ENCODE results near the gene FRMD8.
"Not testable (repeated sequence)": the region's sequence is repeated elsewhere in the genome, so short reads cannot be mapped to it uniquely, and the experiment has no call there.

The FRMD8 gene

GRCh38 chr11:65446446-65447277, 60.2 kb downstream of the FRMD8 start:
- no peaks in the 10 kb centered on the region for H3K27me3 ChIP-seq
- peaks cover 56% of the 10 kb centered on the region for H3K36me3 ChIP-seq
- peak overlapping the region; percentile 69 for H3K27ac ChIP-seq
- no peaks in the 10 kb centered on the region for H3K9me3 ChIP-seq
- peaks cover 21 to 22% of the 10 kb centered on the region in 2 experiments for H3K4me1 ChIP-seq (ENCODE audit: control insufficient read depth in 1 of 2, insufficient read depth in 1 of 2, low read depth in 1 of 2, low read length in 1 of 2)
- H3K4me3 ChIP-seq (ENCODE audit: low read depth in 1 of 2, low read length in 1 of 2) = no peak overlapping the region
- TF ChIP-seq CTCF (IDR thresholded peaks at IDR 0.05) = no peak

GRCh38 chr11:65448074-65448417, 61.6 kb downstream of the FRMD8 start:
- peaks cover 42% of the 10 kb centered on the region for H3K36me3 ChIP-seq

GRCh38 chr11:65448418-65449105, 62.1 kb downstream of the FRMD8 start:
- no peak for TF ChIP-seq CTCF (IDR thresholded peaks at IDR 0.05)
- peak overlapping the region; percentile 69 for H3K27ac ChIP-seq
- H3K9me3 ChIP-seq = no peaks in the 10 kb centered on the region
- peaks cover 37% of the 10 kb centered on the region for H3K36me3 ChIP-seq
- H3K4me3 ChIP-seq (ENCODE audit: low read depth in 1 of 2, low read length in 1 of 2) = no peak overlapping the region
- peaks cover 3 to 7% of the 10 kb centered on the region in 2 experiments for H3K4me1 ChIP-seq (ENCODE audit: control insufficient read depth in 1 of 2, insufficient read depth in 1 of 2, low read depth in 1 of 2, low read length in 1 of 2)
- H3K27me3 ChIP-seq = peaks cover 2% of the 10 kb centered on the region

More at GRCh38 chr11:65448074-65448417, 61.6 kb downstream of the FRMD8 start:
- Histone ChIP-seq H3K27me3 (no peaks in the 10 kb centered on the region), H3K27ac (peak overlapping the region; percentile 69), H3K4me3 (ENCODE audit: low read depth in 1 of 2, low read length in 1 of 2) (no peak overlapping the region), H3K4me1 (ENCODE audit: control insufficient read depth in 1 of 2, insufficient read depth in 1 of 2, low read depth in 1 of 2, low read length in 1 of 2) (peaks cover 8 to 10% of the 10 kb centered on the region in 2 experiments), H3K9me3 (no peaks in the 10 kb centered on the region)
- TF ChIP-seq CTCF (IDR thresholded peaks at IDR 0.05) = no peak

GRCh38 chr11:65451301-65451700, 64.9 kb downstream of the FRMD8 start:
- H3K4me1 ChIP-seq (ENCODE audit: control insufficient read depth in 1 of 2, insufficient read depth in 1 of 2, low read depth in 1 of 2, low read length in 1 of 2) = peaks cover 12 to 18% of the 10 kb centered on the region in 2 experiments
- H3K27ac ChIP-seq; H3K36me3 ChIP-seq; H3K9me3 ChIP-seq; H3K4me3 ChIP-seq (ENCODE audit: low read depth in 1 of 2, low read length in 1 of 2): not testable (repeated sequence)
- peaks cover 10% of the 10 kb centered on the region for H3K27me3 ChIP-seq

GRCh38 chr11:65452259-65452658, 65.8 kb downstream of the FRMD8 start:
- H3K27ac ChIP-seq; H3K36me3 ChIP-seq; H3K9me3 ChIP-seq; H3K4me3 ChIP-seq (ENCODE audit: low read depth in 1 of 2, low read length in 1 of 2): not testable (repeated sequence)
- peaks cover 12 to 18% of the 10 kb centered on the region in 2 experiments for H3K4me1 ChIP-seq (ENCODE audit: control insufficient read depth in 1 of 2, insufficient read depth in 1 of 2, low read depth in 1 of 2, low read length in 1 of 2)
- H3K27me3 ChIP-seq = peaks cover 10% of the 10 kb centered on the region

GRCh38 chr11:65452806-65453490, 66.5 kb downstream of the FRMD8 start:
- H3K27ac ChIP-seq = peak overlapping the region; percentile 7
- H3K4me1 ChIP-seq (ENCODE audit: control insufficient read depth in 1 of 2, insufficient read depth in 1 of 2, low read depth in 1 of 2, low read length in 1 of 2) = peaks cover 12 to 18% of the 10 kb centered on the region in 2 experiments
- no peaks in the 10 kb centered on the region for H3K36me3 ChIP-seq
- TF ChIP-seq CTCF (IDR thresholded peaks at IDR 0.05) = no peak
- H3K4me3 ChIP-seq (ENCODE audit: low read depth in 1 of 2, low read length in 1 of 2) = no peak overlapping the region
- H3K9me3 ChIP-seq = no peaks in the 10 kb centered on the region
- peaks cover 10% of the 10 kb centered on the region for H3K27me3 ChIP-seq
